GM21423 (cell line): ENCODE data around the gene MARCOL.
"Not testable (repeated sequence)": the region's sequence is repeated elsewhere in the genome, so short reads cannot be mapped to it uniquely, and the experiment has no call there.

Experiments
- ATAC-seq: cut with Tn5 transposase; IDR thresholded peaks from one replicate; pipeline ENCODE4 v1.9.1; 2021; ENCODE audit warnings: mild to moderate bottlenecking, moderate library complexity; ENCODE audit not compliant: unreplicated experiment

The MARCOL gene

GRCh38 chr5:148261221-148261620 is 22.9 kb downstream of the MARCOL start:
- ATAC-seq, result no peak

- ATAC-seq, result no peak
Measured at GRCh38 chr5:148267962-148268361, 29.6 kb downstream of the MARCOL start.

GRCh38 chr5:148268566-148268965 is 30.2 kb downstream of the MARCOL start, which contains the start of gene SPINK13:
SPINK13 (plus strand) TSS chr5:148268794; CDS start chr5:148270073, 1,279 bp downstream.
- no peak for ATAC-seq

GRCh38 chr5:148275129-148275528 is 36.8 kb downstream of the MARCOL start:
- not testable (repeated sequence) for ATAC-seq

GRCh38 chr5:148280893-148281292 is 42.6 kb downstream of the MARCOL start:
- ATAC-seq, result not testable (repeated sequence)

GRCh38 chr5:148281336-148281735 is 43.0 kb downstream of the MARCOL start:
- not testable (repeated sequence) for ATAC-seq

- no peak for ATAC-seq
Measured at GRCh38 chr5:148290271-148291195, 52.2 kb downstream of the MARCOL start.
